ES-I3 (cell line): ENCODE data around the gene INAVA.

Experiments used
- H3K36me3 ChIP-seq: 2 replicates; pipeline ENCODE4 v1.6.1; 2013; ENCODE audit warnings: mild to moderate bottlenecking, low read length, control low read depth, moderate library complexity; ENCODE audit not compliant: insufficient read depth
- H3K4me1 ChIP-seq: 2 replicates; pipeline ENCODE4 v1.6.1; 2013; ENCODE audit warnings: mild to moderate bottlenecking, control low read depth, low read length; ENCODE audit not compliant: insufficient read depth
- H3K9ac ChIP-seq: 2 replicates; pipeline ENCODE4 v1.6.1; 2013; ENCODE audit warnings: low read depth, mild to moderate bottlenecking, low read length, moderate library complexity
- H3K9me3 ChIP-seq: 2 replicates; pipeline ENCODE4 v1.6.1; 2013; ENCODE audit warnings: mild to moderate bottlenecking, low read length, moderate library complexity; ENCODE audit not compliant: control insufficient read depth, insufficient read depth

The INAVA gene

GRCh38 chr1:200894712-200895442 lies at the start of gene INAVA:
Gene INAVA, plus strand, starts transcription at chr1:200894900. Its CDS starts 3,501 bp downstream, at chr1:200898401.
- H3K9ac ChIP-seq, result peak within 1 kb of the TSS; percentile 26; the same call in 1 of the 2 replicates
- H3K4me1 ChIP-seq, result peaks cover 49% of the 10 kb centered on the region
- H3K36me3 ChIP-seq, result no peaks in the 10 kb centered on the region
- no peaks in the 10 kb centered on the region for H3K9me3 ChIP-seq

- Histone ChIP-seq H3K9ac (no peak overlapping the region), H3K36me3 (peaks cover 8% of the 10 kb centered on the region; the same call in 1 of the 2 replicates), H3K9me3 (no peaks in the 10 kb centered on the region), H3K4me1 (peaks cover 5% of the 10 kb centered on the region; the same call in 1 of the 2 replicates)
These were observed 49.3 kb upstream of the INAVA start for GRCh38 chr1:200845360-200845759.

GRCh38 chr1:200846398-200846797 lies 48.3 kb upstream of the INAVA start:
- no peaks in the 10 kb centered on the region for H3K9me3 ChIP-seq
- H3K36me3 ChIP-seq, result peaks cover 11% of the 10 kb centered on the region
- no peak overlapping the region for H3K9ac ChIP-seq
- peaks cover 5% of the 10 kb centered on the region; the same call in 1 of the 2 replicates for H3K4me1 ChIP-seq

- H3K9me3 ChIP-seq, result no peaks in the 10 kb centered on the region
- H3K9ac ChIP-seq, result no peak overlapping the region
- peaks cover 14% of the 10 kb centered on the region for H3K36me3 ChIP-seq
- peaks cover 5% of the 10 kb centered on the region; the same call in 1 of the 2 replicates for H3K4me1 ChIP-seq
These were observed 45.3 kb upstream of the INAVA start for GRCh38 chr1:200849430-200849829.

- Histone ChIP-seq H3K4me1 (peaks cover 5% of the 10 kb centered on the region; the same call in 1 of the 2 replicates), H3K9ac (no peak overlapping the region), H3K9me3 (no peaks in the 10 kb centered on the region), H3K36me3 (peaks cover 16% of the 10 kb centered on the region)
These were observed 44.1 kb upstream of the INAVA start for GRCh38 chr1:200850554-200850953.

GRCh38 chr1:200856716-200857357 lies 37.9 kb upstream of the INAVA start:
- Histone ChIP-seq H3K9me3 (no peaks in the 10 kb centered on the region), H3K36me3 (peaks cover 5% of the 10 kb centered on the region), H3K4me1 (no peaks in the 10 kb centered on the region), H3K9ac (no peak overlapping the region)

GRCh38 chr1:200857804-200858203 lies 36.9 kb upstream of the INAVA start:
- H3K9ac ChIP-seq, result no peak overlapping the region
- H3K4me1 ChIP-seq, result no peaks in the 10 kb centered on the region
- H3K9me3 ChIP-seq, result no peaks in the 10 kb centered on the region
- peaks cover 2% of the 10 kb centered on the region for H3K36me3 ChIP-seq

GRCh38 chr1:200861937-200862647 lies 32.6 kb upstream of the INAVA start:
- H3K4me1 ChIP-seq, result peaks cover 7% of the 10 kb centered on the region

GRCh38 chr1:200862713-200863415 lies 31.8 kb upstream of the INAVA start:
- Histone ChIP-seq H3K9me3 (no peaks in the 10 kb centered on the region), H3K36me3 (no peaks in the 10 kb centered on the region; the same call in 1 of the 2 replicates), H3K4me1 (peaks cover 7% of the 10 kb centered on the region), H3K9ac (no peak overlapping the region)

More at GRCh38 chr1:200861937-200862647, 32.6 kb upstream of the INAVA start:
- H3K9me3 ChIP-seq, result no peaks in the 10 kb centered on the region
- no peaks in the 10 kb centered on the region; the same call in 1 of the 2 replicates for H3K36me3 ChIP-seq
- H3K9ac ChIP-seq, result no peak overlapping the region

GRCh38 chr1:200866116-200866515 lies 28.6 kb upstream of the INAVA start:
- H3K9me3 ChIP-seq, result no peaks in the 10 kb centered on the region
- no peaks in the 10 kb centered on the region for H3K36me3 ChIP-seq
- no peak overlapping the region for H3K9ac ChIP-seq
- H3K4me1 ChIP-seq, result peaks cover 7% of the 10 kb centered on the region

- no peaks in the 10 kb centered on the region for H3K9me3 ChIP-seq
- H3K36me3 ChIP-seq, result no peaks in the 10 kb centered on the region
- H3K9ac ChIP-seq, result no peak overlapping the region
- H3K4me1 ChIP-seq, result peaks cover 7% of the 10 kb centered on the region
These were observed 28.2 kb upstream of the INAVA start for GRCh38 chr1:200866521-200866920.

GRCh38 chr1:200867018-200867811 lies 27.5 kb upstream of the INAVA start:
- no peak overlapping the region for H3K9ac ChIP-seq
- H3K36me3 ChIP-seq, result no peaks in the 10 kb centered on the region
- H3K4me1 ChIP-seq, result peaks cover 7% of the 10 kb centered on the region
- H3K9me3 ChIP-seq, result no peaks in the 10 kb centered on the region

- no peaks in the 10 kb centered on the region for H3K9me3 ChIP-seq
- no peaks in the 10 kb centered on the region for H3K36me3 ChIP-seq
- H3K4me1 ChIP-seq, result peaks cover 7% of the 10 kb centered on the region
- no peak overlapping the region for H3K9ac ChIP-seq
These were observed 25.3 kb upstream of the INAVA start for GRCh38 chr1:200869376-200869752.
